H1 (cell line): ENCODE measurements around the gene REM2. TPM values are rescaled to one million over a fixed set of nuclear protein-coding genes. Genes with fewer than 3 reads are reported as not detected.

Source experiments
- CTCF ChIA-PET: fragments of 300-600 bp; sonication (Branson Sonifier 250); formaldehyde crosslinking; loops from one replicate; lab custom pipeline; 2021; ENCODE audit not compliant: partially characterized antibody; lab: Charles Lee
- POLR2A ChIA-PET: fragments of 300-600 bp; sonication (Branson Sonifier 250); formaldehyde crosslinking; loops from one replicate; lab custom pipeline; 2021; ENCODE audit warnings: inconsistent platforms; ENCODE audit not compliant: partially characterized antibody; lab: Charles Lee
- DNase-seq, 2 experiments: peaks; one replicate each; pipeline versions ENCODE4 v3.0.0 to v3.0.0-alpha.2; 2010 to 2022; ENCODE audit warnings: low spot score in 2 of 2, low read depth in 1 of 2, mixed read lengths in 1 of 2
- FAIRE-seq: peaks from 2 replicates; lab custom pipeline; 2011; peaks lifted over from hg19 to GRCh38; lab: Jason Lieb, UNC
- H2AFZ ChIP-seq: 2 replicates; pipeline ENCODE4 v1.8.1; 2012; ENCODE audit warnings: low read length, inconsistent platforms
- H2AK5ac ChIP-seq: 2 replicates; pipeline ENCODE4 v1.6.1; 2013; ENCODE audit warnings: low read depth, low read length
- H2BK120ac ChIP-seq: replicated peaks from 2 replicates; pipeline ENCODE3; 2013; ENCODE audit warnings: low read depth, low read length, inconsistent platforms
- H2BK12ac ChIP-seq: 2 replicates; pipeline ENCODE4 v1.6.1; 2013; ENCODE audit warnings: low read depth, low read length
- H2BK15ac ChIP-seq: 2 replicates; pipeline ENCODE4 v1.6.1; 2013; ENCODE audit warnings: low read length
- H2BK20ac ChIP-seq: 2 replicates; pipeline ENCODE4 v1.6.1; 2013; ENCODE audit warnings: low read length
- H2BK5ac ChIP-seq: 2 replicates; pipeline ENCODE4 v1.6.1; 2013; ENCODE audit warnings: low read depth, low read length
- H3K14ac ChIP-seq: 2 replicates; pipeline ENCODE4 v1.6.1; 2013; ENCODE audit warnings: inconsistent platforms; ENCODE audit not compliant: insufficient read length
- H3K18ac ChIP-seq: 2 replicates; pipeline ENCODE4 v1.6.1; 2013; ENCODE audit warnings: low read length; ENCODE audit errors: extremely low read depth
- H3K23ac ChIP-seq: 2 replicates; pipeline ENCODE4 v1.6.1; 2013; ENCODE audit warnings: inconsistent platforms; ENCODE audit not compliant: insufficient read length
- H3K23me2 ChIP-seq: 2 replicates; pipeline ENCODE4 v1.6.1; 2013; ENCODE audit warnings: low read depth, low read length
- H3K27ac ChIP-seq: 2 replicates; pipeline ENCODE4 v1.6.1; 2011; ENCODE audit warnings: low read depth, low read length, inconsistent platforms
- H3K27me3 ChIP-seq, 4 experiments: replicated peaks in 1 of 4; 1 replicate in 1 of 4; 2 replicates in 3 of 4; pipeline versions ENCODE4 v1.6.1 to v1.8.1; 2011 to 2013; ENCODE audit warnings: low read length in 3 of 4, mild to moderate bottlenecking in 3 of 4, inconsistent platforms in 2 of 4, mixed read lengths in 2 of 4, moderate library complexity in 1 of 4; ENCODE audit not compliant: control insufficient read depth in 3 of 4, insufficient read depth in 3 of 4; ENCODE audit errors: extremely low read depth in 1 of 4
- H3K36me3 ChIP-seq, 4 experiments: 2 replicates each; pipeline versions ENCODE4 v1.6.1 to v1.8.1; 2011 to 2013; ENCODE audit warnings: mild to moderate bottlenecking in 4 of 4, low read length in 3 of 4, moderate library complexity in 2 of 4, control low read depth in 1 of 4, inconsistent platforms in 1 of 4; ENCODE audit not compliant: insufficient read depth in 4 of 4, control insufficient read depth in 2 of 4
- H3K4ac ChIP-seq: replicated peaks from 2 replicates; pipeline ENCODE3; 2013; ENCODE audit warnings: low read length, low read depth, mixed read lengths, inconsistent platforms; ENCODE audit not compliant: insufficient read length
- H3K4me1 ChIP-seq, 4 experiments: replicated peaks in 1 of 4; 1 replicate in 1 of 4; 2 replicates in 3 of 4; pipeline versions ENCODE4 v1.6.1 to v1.8.1; 2011 to 2013; ENCODE audit warnings: low read length in 3 of 4, inconsistent platforms in 2 of 4, mixed read lengths in 1 of 4; ENCODE audit not compliant: insufficient read depth in 4 of 4, control insufficient read depth in 3 of 4
- H3K4me2 ChIP-seq, 2 experiments: 2 replicates each; pipeline versions ENCODE4 v1.6.1 to v1.8.1; 2011 to 2013; ENCODE audit warnings: low read depth in 2 of 2, low read length in 2 of 2, control low read depth in 1 of 2, inconsistent platforms in 1 of 2, mild to moderate bottlenecking in 1 of 2; ENCODE audit not compliant: insufficient read depth in 1 of 2
- H3K4me3 ChIP-seq, 4 experiments: fragments of 200-600, 300-600 bp in 1 of 4; sonication (generic), shearing (Covaris generic), sonication (Bioruptor Twin) in 1 of 4; 2 replicates each; pipeline versions ENCODE4 v1.5.1 to v1.8.1; 2011 to 2016; ENCODE audit warnings: low read length in 4 of 4, low read depth in 3 of 4, control low read depth in 2 of 4, inconsistent platforms in 2 of 4, mild to moderate bottlenecking in 2 of 4, mixed read lengths in 1 of 4, moderate library complexity in 1 of 4; ENCODE audit not compliant: insufficient read depth in 2 of 4; ENCODE audit errors: extremely low read depth in 1 of 4
- H3K56ac ChIP-seq: replicated peaks from 2 replicates; pipeline ENCODE3; 2013; ENCODE audit warnings: low read depth, mild to moderate bottlenecking, mixed read lengths, low read length, inconsistent platforms; ENCODE audit not compliant: insufficient read length
- H3K79me1 ChIP-seq: 2 replicates; pipeline ENCODE4 v1.6.1; 2013; ENCODE audit warnings: low read depth, low read length, control low read depth
- H3K79me2 ChIP-seq, 2 experiments: 2 replicates each; pipeline versions ENCODE4 v1.6.1 to v1.8.1; 2012 to 2013; ENCODE audit warnings: low read length in 2 of 2, mild to moderate bottlenecking in 2 of 2, inconsistent platforms in 1 of 2; ENCODE audit not compliant: insufficient read depth in 2 of 2, control insufficient read depth in 1 of 2
- H3K9ac ChIP-seq, 4 experiments: replicated peaks in 1 of 4; 1 replicate in 1 of 4; 2 replicates in 3 of 4; pipeline versions ENCODE4 v1.6.1 to v1.8.1; 2011 to 2013; ENCODE audit warnings: low read depth in 3 of 4, low read length in 3 of 4, control low read depth in 2 of 4, mild to moderate bottlenecking in 2 of 4, moderate library complexity in 2 of 4, inconsistent platforms in 1 of 4; ENCODE audit errors: extremely low read depth in 1 of 4
- H3K9me3 ChIP-seq, 2 experiments: 2 replicates each; pipeline versions ENCODE4 v1.6.1 to v1.8.1; 2012 to 2013; ENCODE audit warnings: mild to moderate bottlenecking in 2 of 2, moderate library complexity in 2 of 2, control low read depth in 1 of 2, inconsistent platforms in 1 of 2, low read depth in 1 of 2, low read length in 1 of 2, mixed read lengths in 1 of 2; ENCODE audit not compliant: insufficient read depth in 2 of 2
- H4K20me1 ChIP-seq, 2 experiments: replicated peaks in 1 of 2; 2 replicates each; pipeline versions ENCODE3 to v1.8.1; 2011 to 2013; ENCODE audit warnings: inconsistent platforms in 2 of 2, low read length in 2 of 2, mild to moderate bottlenecking in 1 of 2; ENCODE audit not compliant: insufficient read depth in 2 of 2, control insufficient read depth in 1 of 2
- H4K5ac ChIP-seq: 2 replicates; pipeline ENCODE4 v1.6.1; 2013; ENCODE audit warnings: low read length, low read depth, mixed read lengths, inconsistent platforms; ENCODE audit not compliant: insufficient read length
- H4K8ac ChIP-seq: 2 replicates; pipeline ENCODE4 v1.8.0; 2013; ENCODE audit warnings: mild to moderate bottlenecking, moderate library complexity, low read length, inconsistent platforms; ENCODE audit not compliant: insufficient read depth; ENCODE audit errors: extremely low read depth
- H4K91ac ChIP-seq: replicated peaks from 2 replicates; pipeline ENCODE3; 2013; ENCODE audit warnings: low read length, mixed read lengths, inconsistent platforms; ENCODE audit not compliant: insufficient read length
- BRCA1 ChIP-seq: IDR thresholded peaks from 2 replicates; pipeline ENCODE4 v1.6.1; 2012; ENCODE audit warnings: low read depth, low read length, improper control_type of control experiment
- CBX5 ChIP-seq: fragments of 300-800, 300-1000 bp; sonication (generic); IDR thresholded peaks from 2 replicates; pipeline ENCODE4 v1.7.1; 2016; ENCODE audit warnings: antibody characterized with exemption, low read length, low read depth
- CTBP2 ChIP-seq: IDR thresholded peaks from 2 replicates; pipeline ENCODE4 v1.7.0; 2011; ENCODE audit warnings: borderline replicate concordance, mild to moderate bottlenecking, moderate library complexity, mixed read lengths, low read length; ENCODE audit not compliant: insufficient read depth, insufficient read length
- EGR1 ChIP-seq: IDR thresholded peaks from 2 replicates; pipeline ENCODE4 v1.6.1; 2011; ENCODE audit warnings: low read depth, low read length, borderline replicate concordance
- NANOG ChIP-seq: IDR thresholded peaks from 2 replicates; pipeline ENCODE4 v1.6.1; 2011; ENCODE audit warnings: low read length, low read depth, mild to moderate bottlenecking, inconsistent platforms; ENCODE audit not compliant: insufficient read depth, poor library complexity, severe bottlenecking
- POLR2AphosphoS5 ChIP-seq: IDR thresholded peaks from 2 replicates; pipeline ENCODE4 v1.6.1; 2011; ENCODE audit warnings: low read depth, low read length
- RAD21 ChIP-seq, 2 experiments: IDR thresholded peaks in 1 of 2; conservative IDR thresholded peaks in 1 of 2; 2 replicates each; pipeline ENCODE4 v1.6.1; 2011; ENCODE audit warnings: low read depth in 2 of 2, low read length in 2 of 2, improper control_type of control experiment in 1 of 2, inconsistent platforms in 1 of 2, mild to moderate bottlenecking in 1 of 2, moderate library complexity in 1 of 2
- RNF2 ChIP-seq: fragments of 200-900, 300-1000 bp; sonication (generic); IDR thresholded peaks from 2 replicates; pipeline ENCODE4 v1.7.1; 2016; ENCODE audit warnings: borderline replicate concordance, low read depth, mild to moderate bottlenecking, antibody characterized with exemption, low read length; ENCODE audit not compliant: poor library complexity, severe bottlenecking; ENCODE audit errors: missing control alignments
- SAP30 ChIP-seq: fragments of 300-600 bp; sonication (generic); IDR thresholded peaks from 2 replicates; pipeline ENCODE4 v1.7.1; 2012; ENCODE audit warnings: low read length, moderate library complexity, mild to moderate bottlenecking, inconsistent platforms; ENCODE audit not compliant: insufficient read depth, insufficient replicate concordance
- SIN3A ChIP-seq, 2 experiments: IDR thresholded peaks in 1 of 2; conservative IDR thresholded peaks in 1 of 2; 2 replicates each; pipeline ENCODE4 v1.6.1; 2011 to 2012; ENCODE audit warnings: low read length in 2 of 2, improper control_type of control experiment in 1 of 2, low read depth in 1 of 2, mild to moderate bottlenecking in 1 of 2
- USF2 ChIP-seq: IDR thresholded peaks from 2 replicates; pipeline ENCODE4 v1.6.1; 2011; ENCODE audit warnings: low read length, improper control_type of control experiment
- WGBS, 2 experiments: shearing (Covaris generic) in 1 of 2; methylation state at CpG; one replicate each; pipeline versions ENCODE4 v1.1.6 to v1.1.7; 2013 to 2015; ENCODE audit warnings: low lambda C conversion rate in 2 of 2, mixed read lengths in 2 of 2, inconsistent platforms in 1 of 2, low coverage in 1 of 2, missing lambda C conversion rate in 1 of 2; ENCODE audit not compliant: insufficient replicate concordance in 2 of 2, insufficient coverage in 1 of 2, insufficient read length in 1 of 2; ENCODE audit errors: extremely low coverage in 1 of 2, missing lambda C conversion rate in 1 of 2; 5-methylcytosine and 5-hydroxymethylcytosine counted together
- polyA plus RNA-seq, 7 experiments: library from polyadenylated mRNA; depleted of rRNA in 3 of 7; stranded (reverse) in 5 of 7; unstranded in 2 of 7; fragments of >200 nt in 5 of 7; fragments of 200-250 nt in 2 of 7; gene quantifications; 1 replicate in 5 of 7; 2 replicates in 1 of 7; 4 replicates in 1 of 7; pipeline versions ENCODE4 v1.2.1 to v1.2.3, GENCODE V29; 2011 to 2013; ENCODE audit warnings: missing spikeins in 2 of 7, mixed read lengths in 2 of 7
- total RNA-seq: library from RNA; stranded (reverse); fragmentation: NEBNext Ultra II Directional; extraction: Animal tissue kit (Norgen Biotek cat#: 25700); gene quantifications from 2 replicates; pipeline ENCODE4 v1.2.1, GENCODE V29; 2021

The REM2 gene
- total and polyA plus RNA-seq, 2 of the 8 experiments (the other 6 are each of a cell fraction or from before 2014, with no cell fraction given): 1.00 to 1.1 TPM

- POLR2A ChIA-PET: interaction anchor here (0.8 to 1.1 kb wide), 2 partner anchors 33 to 85 kb away, joined by 3 read pairs; no protein-coding TSS in a partner anchor
- no peak for FAIRE-seq
- TF ChIP-seq SIN3A (conservative IDR thresholded peaks at IDR 0.05 in 1 of 2, IDR thresholded peaks at IDR 0.05 in 1 of 2; ENCODE audit: low read depth in 1 of 2, low read length in 2 of 2) (no peak), SAP30 (no peak), CBX5 (no peak), EGR1 (no peak), NANOG (no peak), RAD21 (IDR thresholded peaks at IDR 0.05 in 1 of 2, conservative IDR thresholded peaks at IDR 0.05 in 1 of 2; ENCODE audit: low read depth in 2 of 2, low read length in 2 of 2) (no peak), CTBP2 (no peak), USF2 (no peak), POLR2AphosphoS5 (no peak), BRCA1 (no peak), RNF2 (no peak)
Observed at GRCh38 chr14:22905627-22906026, 22.6 kb downstream of the REM2 start.

More at GRCh38 chr14:22905627-22906026, 22.6 kb downstream of the REM2 start:
- H3K14ac ChIP-seq: no peak overlapping the region
- H4K5ac ChIP-seq: no peak overlapping the region
- no peak overlapping the region for H2BK12ac ChIP-seq
- no peak overlapping the region for H3K27ac ChIP-seq
- no peak overlapping the region for H3K4ac ChIP-seq
- no peak overlapping the region for H3K18ac ChIP-seq
- H3K23ac ChIP-seq: no peak overlapping the region
- 92% methylated on average over 4 of the region's 4 CpGs; no CpG with 5 or more reads in 1 of the 2 experiments for WGBS, 2 experiments
- H3K79me2 ChIP-seq: no peaks in the 10 kb centered on the region
- no peak overlapping the region for H2AFZ ChIP-seq
- H4K8ac ChIP-seq: no peak overlapping the region
- no peak overlapping the region for H2BK15ac ChIP-seq
- H2BK5ac ChIP-seq: no peak overlapping the region
- H3K56ac ChIP-seq: no peak overlapping the region
- H3K79me1 ChIP-seq: no peaks in the 10 kb centered on the region; the same call in 1 of the 2 replicates
- no peak overlapping the region for H4K91ac ChIP-seq
- peaks cover 3 to 9% of the 10 kb centered on the region in 2 experiments for H4K20me1 ChIP-seq
- H3K9ac ChIP-seq: no peak overlapping the region
- no peaks in the 10 kb centered on the region for H3K9me3 ChIP-seq
- H3K4me3 ChIP-seq: no peak overlapping the region
- H2BK20ac ChIP-seq: no peak overlapping the region
- H2BK120ac ChIP-seq: no peak overlapping the region
- DNase-seq: no peak
- H2AK5ac ChIP-seq: no peak overlapping the region
- H3K4me1 ChIP-seq: no peaks in the 10 kb centered on the region
- no peaks in the 10 kb centered on the region for H3K27me3 ChIP-seq
- H3K23me2 ChIP-seq: no peaks in the 10 kb centered on the region
- CTCF ChIA-PET: interaction anchor here (0.7 to 1.0 kb wide), 2 partner anchors 24 to 81 kb away, joined by 3 to 4 read pairs; partner anchors contain the start of gene PRMT5
- no peak overlapping the region for H3K4me2 ChIP-seq
- peaks cover 30 to 71% (median 55%) of the 10 kb centered on the region in 4 experiments for H3K36me3 ChIP-seq
